Right ventricle myocardium inferior (tissue), 1 donor: Measurements from ENCODE around the gene SELE. TPM values are rescaled to one million over a fixed set of nuclear protein-coding genes. Genes with fewer than 3 reads are reported as not detected.
"Not testable (repeated sequence)": the region's sequence is repeated elsewhere in the genome, so short reads cannot be mapped to it uniquely, and the experiment has no call there.

Source experiments
- ATAC-seq: fragments of 200-7000 bp; cut with Tn5 transposase; one replicate; pipeline ENCODE4 v1.9.1; 2020; ENCODE audit warnings: mild to moderate bottlenecking, moderate library complexity
- DNase-seq: peaks from one replicate; pipeline ENCODE4 v3.0.0; 2021; ENCODE audit errors: missing footprints
- intact Hi-C: fragments of 100-400 bp; cut with DNase I; formaldehyde crosslinking; loops from one replicate; pipeline ENCODE4 v1.11.0; 2022
- total RNA-seq: library from RNA; stranded (reverse); fragmentation: NEBNext Ultra II Directional; extraction: Animal tissue kit (Norgen Biotek cat#: 25700); gene quantifications from one replicate; pipeline ENCODE4 v1.2.1, GENCODE V29; 2021
- donor health status: DM: no; HTN: yes; CAD: no; lungs with severe emphysema.

Gene SELE
- total RNA-seq, 1 donor from 2014 or later, result 0.87 TPM

- DNase-seq (no peak), ATAC-seq (no peak)
- intact Hi-C loops, result no loop called here
These were observed 7.0 kb downstream of the SELE start for GRCh38 chr1:169726851-169727250.

GRCh38 chr1:169725930-169726329 lies 7.9 kb downstream of the SELE start:
- DNase-seq (no peak), ATAC-seq (no peak)
- intact Hi-C loops, result no loop called here

GRCh38 chr1:169724168-169724567 lies 9.7 kb downstream of the SELE start:
- intact Hi-C loops, result no loop called here

GRCh38 chr1:169723763-169724162 lies 10.1 kb downstream of the SELE start:
- intact Hi-C loops, result no loop called here
- ATAC-seq, result no peak
- no peak for DNase-seq

More at GRCh38 chr1:169724168-169724567, 9.7 kb downstream of the SELE start:
- DNase-seq (no peak), ATAC-seq (no peak)

GRCh38 chr1:169722779-169723178 lies 11.1 kb downstream of the SELE start:
- intact Hi-C loops, result no loop called here
- ATAC-seq, result no peak
- no peak for DNase-seq

GRCh38 chr1:169715100-169715499 lies 18.8 kb downstream of the SELE start:
- not testable (repeated sequence) for DNase-seq, ATAC-seq
- intact Hi-C loops, result loop anchor here (10.0 kb wide), 1 partner anchor 90 kb away; no protein-coding TSS in a partner anchor

- not testable (repeated sequence) for ATAC-seq, DNase-seq
- intact Hi-C loops, result loop anchor here (2.0 to 10.0 kb wide), 2 partner anchors 92 to 162 kb away; no protein-coding TSS in a partner anchor
These were observed 20.8 kb downstream of the SELE start for GRCh38 chr1:169713090-169713489.

- DNase-seq, result no peak
- intact Hi-C loops, result loop anchor here (1.0 to 10.0 kb wide), 3 partner anchors 93 to 161 kb away; no protein-coding TSS in a partner anchor
- no peak for ATAC-seq
These were observed 21.6 kb downstream of the SELE start for GRCh38 chr1:169712309-169712631.

- intact Hi-C loops, result loop anchor here (1.0 to 10.0 kb wide), 3 partner anchors 93 to 161 kb away; no protein-coding TSS in a partner anchor
- ATAC-seq (peak; percentile 92), DNase-seq (no peak)
These were observed 22.2 kb downstream of the SELE start, which contains the start of gene SELL for GRCh38 chr1:169711469-169712308. SELL (minus strand) TSS chr1:169711620; CDS start chr1:169711498, 122 bp downstream.

GRCh38 chr1:169708647-169709046 lies 25.2 kb downstream of the SELE start:
- ATAC-seq (no peak), DNase-seq (no peak)
- intact Hi-C loops, result no loop called here

- ATAC-seq, result no peak
- DNase-seq, result no peak
- intact Hi-C loops, result no loop called here
These were observed 25.8 kb downstream of the SELE start for GRCh38 chr1:169707912-169708604.

- intact Hi-C loops, result no loop called here
These were observed 29.1 kb downstream of the SELE start for GRCh38 chr1:169704797-169705196.

GRCh38 chr1:169701261-169702005 lies 32.4 kb downstream of the SELE start:
- no peak for ATAC-seq
- intact Hi-C loops, result no loop called here
- no peak for DNase-seq

More at GRCh38 chr1:169704797-169705196, 29.1 kb downstream of the SELE start:
- ATAC-seq (no peak), DNase-seq (no peak)

GRCh38 chr1:169699707-169700106 lies 34.2 kb downstream of the SELE start:
- ATAC-seq (no peak), DNase-seq (no peak)
- intact Hi-C loops, result no loop called here

GRCh38 chr1:169698976-169699375 lies 34.9 kb downstream of the SELE start:
- DNase-seq, result no peak
- intact Hi-C loops, result no loop called here

GRCh38 chr1:169697755-169698154 lies 36.1 kb downstream of the SELE start:
- intact Hi-C loops, result no loop called here
- ATAC-seq (no peak), DNase-seq (no peak)

More at GRCh38 chr1:169698976-169699375, 34.9 kb downstream of the SELE start:
- no peak for ATAC-seq

- intact Hi-C loops, result no loop called here
- ATAC-seq (no peak), DNase-seq (no peak)
These were observed 37.4 kb downstream of the SELE start for GRCh38 chr1:169696273-169697100.
